Naive thymus-derived CD4-positive, alpha-beta T cell (primary cell): Measurements from ENCODE around the gene ATP5PF. TPM values are rescaled to one million over a fixed set of nuclear protein-coding genes. Genes with fewer than 3 reads are reported as not detected.

Source experiments
- polyA plus RNA-seq, 2 donors: library from polyadenylated mRNA; unstranded; fragments of 300-500 nt; fragmentation: Illumina TruSeq; gene quantifications; one replicate each; pipeline ENCODE4 v1.2.3, GENCODE V29; 2021
- total RNA-seq, 6 experiments: library from RNA in 5 of 6; stranded (reverse) in 5 of 6; gene quantifications; 1 replicate in 5 of 6; 2 replicates in 1 of 6; pipeline ENCODE4 v1.2.3 and lab custom pipeline; 2021 to 2026

Gene ATP5PF
- total and polyA plus RNA-seq, 7 experiments from 2014 or later = 39.5 to 380 (median 66.1) TPM

Other genes with a start within 250 kb of the ATP5PF start
- gene MRPL39, start 127.4 kb downstream of the ATP5PF start, total RNA-seq = 10 to 100 TPM in 3 of 5 experiments, 1 to 10 TPM in 2; 7.6 to 35.7 (median 19.5) TPM
- gene MRPL39, start 127.4 kb downstream of the ATP5PF start, polyA plus RNA-seq = 10 to 100 TPM; 46.4 to 53.6 TPM
- under 1 TPM in 2 of 5 experiments, not detected in 3; 0.17 to 0.44 TPM for gene JAM2, start 95.6 kb downstream of the ATP5PF start, total RNA-seq
- under 1 TPM; 0.04 to 0.06 TPM for gene JAM2, start 95.6 kb downstream of the ATP5PF start, polyA plus RNA-seq
- 10 to 100 TPM; 23.1 to 31.9 (median 29.4) TPM for gene GABPA, start 68 bp upstream of the ATP5PF start, total RNA-seq
- 10 to 100 TPM; 21.7 to 22.0 TPM for gene GABPA, start 68 bp upstream of the ATP5PF start, polyA plus RNA-seq